DOHH2 (cell line): ENCODE measurements around the gene CCDC78.

Experiments
- H3F3A ChIP-seq: fragments of 200-600 bp; sonication (generic), shearing (Covaris generic); 2 replicates; pipeline ENCODE4 v1.6.0; 2016; ENCODE audit warnings: antibody characterized with exemption, mild to moderate bottlenecking; ENCODE audit not compliant: control insufficient read depth, insufficient read depth
- H3K27ac ChIP-seq: fragments of 200-600 bp; sonication (generic); 2 replicates; pipeline ENCODE4 v1.5.1; 2014; ENCODE audit warnings: low read depth, mild to moderate bottlenecking, low read length, moderate library complexity
- H3K27me3 ChIP-seq: fragments of 200-600 bp; sonication (generic); 2 replicates; pipeline ENCODE4 v1.6.1; 2014; ENCODE audit warnings: mild to moderate bottlenecking, low read length, mixed read lengths; ENCODE audit not compliant: control insufficient read depth
- H3K36me3 ChIP-seq: fragments of 200-600 bp; sonication (generic); 2 replicates; pipeline ENCODE4 v1.6.1; 2014; ENCODE audit warnings: mild to moderate bottlenecking, low read length, moderate library complexity, mixed read lengths; ENCODE audit not compliant: control insufficient read depth
- H3K4me1 ChIP-seq: fragments of 200-600 bp; sonication (generic); 2 replicates; pipeline ENCODE4 v1.6.1; 2014; ENCODE audit warnings: mild to moderate bottlenecking, low read length, mixed read lengths; ENCODE audit not compliant: control insufficient read depth
- H3K4me2 ChIP-seq: fragments of 200-600 bp; sonication (generic); 2 replicates; pipeline ENCODE4 v1.6.0; 2014; ENCODE audit warnings: mild to moderate bottlenecking, low read length, moderate library complexity
- H3K4me3 ChIP-seq: fragments of 200-600 bp; sonication (generic); 2 replicates; pipeline ENCODE4 v1.5.1; 2014; ENCODE audit warnings: mild to moderate bottlenecking, low read length, mixed read lengths
- H3K79me2 ChIP-seq: fragments of 200-600 bp; sonication (generic); 2 replicates; pipeline ENCODE4 v1.6.1; 2014; ENCODE audit warnings: mild to moderate bottlenecking, low read length, mixed read lengths; ENCODE audit not compliant: control insufficient read depth
- H3K9me2 ChIP-seq: fragments of 200-600 bp; sonication (generic); replicated peaks from 2 replicates; pipeline ENCODE4 v1.6.1; 2014; ENCODE audit warnings: mild to moderate bottlenecking, low read length, mixed read lengths; ENCODE audit not compliant: control insufficient read depth
- H3K9me3 ChIP-seq: fragments of 200-600 bp; sonication (generic); 2 replicates; pipeline ENCODE4 v1.6.1; 2014; ENCODE audit warnings: antibody characterized with exemption, low read length, mixed read lengths; ENCODE audit not compliant: control insufficient read depth, insufficient read depth
- H4K20me1 ChIP-seq: fragments of 200-600 bp; sonication (generic); 2 replicates; pipeline ENCODE4 v1.6.0; 2014; ENCODE audit warnings: low read depth, mild to moderate bottlenecking, antibody characterized with exemption, low read length, moderate library complexity; ENCODE audit not compliant: control insufficient read depth, insufficient read depth
- CTCF ChIP-seq: fragments of 200-600 bp; sonication (generic); IDR thresholded peaks from one replicate; pipeline ENCODE4 v1.5.1; 2014; ENCODE audit warnings: antibody characterized with exemption, mild to moderate bottlenecking, low read depth, low read length; ENCODE audit not compliant: poor library complexity, severe bottlenecking
- EZH2phosphoT487 ChIP-seq: fragments of 200-600 bp; sonication (generic); IDR thresholded peaks from 2 replicates; pipeline ENCODE4 v1.6.1; 2017; ENCODE audit warnings: borderline replicate concordance, mild to moderate bottlenecking, antibody characterized with exemption, low read length, moderate library complexity, mixed read lengths

The CCDC78 gene

GRCh38 chr16:710500-711075 is 15.7 kb downstream of the CCDC78 start:
- no peak overlapping the region for H3K4me2 ChIP-seq
- H3K9me2 ChIP-seq = no peaks in the 10 kb centered on the region
- no peaks in the 10 kb centered on the region for H3K79me2 ChIP-seq
- TF ChIP-seq EZH2phosphoT487 = no peak
- no peak for TF ChIP-seq CTCF
- H3K27ac ChIP-seq = no peak overlapping the region
- no peaks in the 10 kb centered on the region for H3K9me3 ChIP-seq
- H3K4me3 ChIP-seq = no peak overlapping the region
- H3K4me1 ChIP-seq = peaks cover 14% of the 10 kb centered on the region
- H4K20me1 ChIP-seq = 0 out of 2 replicates have a peak, but pooled peaks cover 4% of the 10 kb centered on the region
- H3K36me3 ChIP-seq = no peaks in the 10 kb centered on the region
- peaks cover 44% of the 10 kb centered on the region for H3K27me3 ChIP-seq
- H3F3A ChIP-seq = 0 out of 2 replicates have a peak, but pooled peaks cover 2% of the 10 kb centered on the region

GRCh38 chr16:709566-710499 is 16.4 kb downstream of the CCDC78 start:
- 0 out of 2 replicates have a peak, but pooled peaks cover 2% of the 10 kb centered on the region for H3F3A ChIP-seq
- H3K27me3 ChIP-seq = peaks cover 40% of the 10 kb centered on the region
- no peak overlapping the region for H3K27ac ChIP-seq
- H3K4me2 ChIP-seq = no peak overlapping the region
- no peaks in the 10 kb centered on the region for H3K9me3 ChIP-seq
- TF ChIP-seq EZH2phosphoT487 (no peak), CTCF (no peak)
- no peaks in the 10 kb centered on the region for H3K9me2 ChIP-seq
- no peak overlapping the region for H3K4me3 ChIP-seq
- H4K20me1 ChIP-seq = 0 out of 2 replicates have a peak, but pooled peaks cover 4% of the 10 kb centered on the region
- no peaks in the 10 kb centered on the region for H3K79me2 ChIP-seq
- H3K4me1 ChIP-seq = peaks cover 11% of the 10 kb centered on the region
- no peaks in the 10 kb centered on the region for H3K36me3 ChIP-seq

GRCh38 chr16:708959-709358 is 17.3 kb downstream of the CCDC78 start:
- Histone ChIP-seq H3K79me2 (no peaks in the 10 kb centered on the region), H3F3A (0 out of 2 replicates have a peak, but pooled peaks cover 2% of the 10 kb centered on the region), H3K4me1 (peaks cover 4% of the 10 kb centered on the region), H3K27ac (no peak overlapping the region), H3K9me2 (no peaks in the 10 kb centered on the region), H3K36me3 (no peaks in the 10 kb centered on the region), H4K20me1 (0 out of 2 replicates have a peak, but pooled peaks cover 4% of the 10 kb centered on the region), H3K4me2 (no peak overlapping the region), H3K27me3 (peaks cover 49% of the 10 kb centered on the region), H3K4me3 (no peak overlapping the region), H3K9me3 (no peaks in the 10 kb centered on the region)
- TF ChIP-seq EZH2phosphoT487 (no peak), CTCF (no peak)
